Ovary (tissue), 9 donors: ENCODE data around the gene AIG1. TPM values are rescaled to one million over a fixed set of nuclear protein-coding genes. Genes with fewer than 3 reads are reported as not detected.

ENCODE experiments used
- DNase-seq, 5 donors: peaks; one replicate each; pipeline ENCODE4 v3.0.0-alpha.2; 2019 to 2020
- H3K27ac ChIP-seq, 2 donors: fragments of 200-600 bp; one replicate each; pipeline versions ENCODE4 v1.5.1 to v1.8.0; 2019 to 2022
- H3K27me3 ChIP-seq: fragments of 200-600 bp; one replicate; pipeline ENCODE4 v1.8.0; 2022
- H3K36me3 ChIP-seq: fragments of 200-600 bp; sonication (generic); one replicate; pipeline ENCODE4 v1.5.1; 2019
- H3K4me1 ChIP-seq: one replicate; pipeline ENCODE4 v1.8.1; 2013; ENCODE audit warnings: mild to moderate bottlenecking, moderate library complexity; ENCODE audit not compliant: insufficient read depth
- H3K4me3 ChIP-seq: fragments of 200-600 bp; sonication (generic); one replicate; pipeline ENCODE4 v1.5.1; 2017
- H3K9me3 ChIP-seq, 2 donors: fragments of 200-600 bp in 1 of 2; sonication (generic) in 1 of 2; one replicate each; pipeline versions ENCODE4 v1.5.1 to v1.8.1; 2013 to 2019; ENCODE audit warnings: mild to moderate bottlenecking in 1 of 2, moderate library complexity in 1 of 2
- CTCF ChIP-seq, 3 donors: fragments of 450-650 bp in 2 of 3; fragments of 200-600 bp in 1 of 3; IDR thresholded peaks; one replicate each; pipeline versions ENCODE4 v1.5.1 to v1.8.0; 2016 to 2022; ENCODE audit warnings: antibody characterized with exemption in 3 of 3, mild to moderate bottlenecking in 1 of 3
- EP300 ChIP-seq: sonication (generic); formaldehyde crosslinking; IDR thresholded peaks from one replicate; pipeline ENCODE4 v1.6.1; 2017; ENCODE audit warnings: antibody characterized with exemption
- POLR2A ChIP-seq: fragments of 450-650 bp; IDR thresholded peaks from one replicate; pipeline ENCODE4 v1.6.1; 2017; ENCODE audit warnings: antibody characterized with exemption, mild to moderate bottlenecking, moderate library complexity
- WGBS, 3 donors: extraction: QIAGEN DNeasy Blood & Tissue Kit in 1 of 3; methylation state at CpG; one replicate each; pipeline versions ENCODE4 v1.1.5 to v1.1.7; 2013 to 2017; 5-methylcytosine and 5-hydroxymethylcytosine counted together
- intact Hi-C, 4 donors: fragments of 100-400 bp; cut with DNase I; formaldehyde crosslinking; loops; one replicate each; pipeline versions ENCODE4 v1.11.0 to v1.15.1; 2022 to 2023
- polyA plus RNA-seq, 2 donors: library from polyadenylated mRNA; stranded (reverse); fragments of 200-250 nt in 1 of 2; fragments of 350-450 nt in 1 of 2; fragmentation: Illumina TruSeq in 1 of 2; extraction: RNeasy Lipid Tissue Mini Kit (QIAGEN cat#74804) in 1 of 2; gene quantifications; one replicate each; pipeline ENCODE4 v1.2.3, GENCODE V29; 2013 to 2014
- total RNA-seq, 7 donors: library from RNA; depleted of rRNA in 2 of 7; stranded (reverse); fragments of >200 nt in 2 of 7; fragmentation: NEBNext Ultra II Directional in 3 of 7; extraction: Animal tissue kit (Norgen Biotek cat#: 25700) in 3 of 7; gene quantifications; one replicate each; pipeline versions ENCODE4 v1.1.0 to v1.2.4, GENCODE V29; 2016 to 2023
- donor health status: DM: no; HTN: no; CAD: no; lungs with moderate emphysema.
- donor health status: DM: no; HTN: no; CAD: no.
- donor health status: Bipolar disorder and iron deficiency.
- donor health status: DM: yes; HTN: yes; CAD: no.
- donor health status: DM: no; HTN: no; CAD: no.
- donor health status: DM: yes; HTN: yes; CAD: no.

The AIG1 gene
- total and polyA plus RNA-seq, 9 donors, result 27.8 to 91.0 (median 37.3) TPM

- Histone ChIP-seq H3K27ac (no peak overlapping the region), H3K4me1 (peaks cover 5% of the 10 kb centered on the region), H3K27me3 (no peaks in the 10 kb centered on the region), H3K36me3 (no peaks in the 10 kb centered on the region), H3K4me3 (no peak overlapping the region), H3K9me3 (no peaks in the 10 kb centered on the region)
- TF ChIP-seq EP300, result no peak
- no peak for TF ChIP-seq CTCF (IDR thresholded peaks at IDR 0.05)
- no peak for TF ChIP-seq POLR2A
- DNase-seq, result no peak
- intact Hi-C loops, result no loop called here
These were observed 132.1 kb downstream of the AIG1 start for GRCh38 chr6:143192766-143193165.

- Histone ChIP-seq H3K27ac (no peak overlapping the region), H3K27me3 (no peaks in the 10 kb centered on the region), H3K9me3 (no peaks in the 10 kb centered on the region), H3K4me3 (no peak overlapping the region), H3K36me3 (no peaks in the 10 kb centered on the region), H3K4me1 (peaks cover 2% of the 10 kb centered on the region)
- 69 to 93% (median 76%) methylated on average over 1 of the region's 1 CpG for WGBS, 3 donors
- TF ChIP-seq CTCF (IDR thresholded peaks at IDR 0.05) (no peak), POLR2A (no peak), EP300 (no peak)
- intact Hi-C loops, result no loop called here
- no peak for DNase-seq
These were observed 132.9 kb downstream of the AIG1 start for GRCh38 chr6:143193571-143194094.

GRCh38 chr6:143194095-143194589 lies 133.5 kb downstream of the AIG1 start:
- Histone ChIP-seq H3K4me1 (peaks cover 2% of the 10 kb centered on the region), H3K4me3 (no peak overlapping the region), H3K9me3 (no peaks in the 10 kb centered on the region), H3K27ac (no peak overlapping the region), H3K27me3 (no peaks in the 10 kb centered on the region), H3K36me3 (no peaks in the 10 kb centered on the region)
- TF ChIP-seq POLR2A, result no peak
- TF ChIP-seq CTCF (IDR thresholded peaks at IDR 0.05), result no peak
- no peak for TF ChIP-seq EP300
- intact Hi-C loops, result no loop called here
- 96 to 98% (median 97%) methylated on average over 9 of the region's 9 CpGs for WGBS, 3 donors
- no peak for DNase-seq

GRCh38 chr6:143195349-143195845 lies 134.7 kb downstream of the AIG1 start:
- H3K9me3 ChIP-seq, result no peaks in the 10 kb centered on the region
- peak; percentile 48 to 63 (median 59) for DNase-seq
- WGBS, 3 donors, result 24 to 32% (median 26%) methylated on average over 10 of the region's 10 CpGs
- H3K36me3 ChIP-seq, result no peaks in the 10 kb centered on the region
- H3K4me1 ChIP-seq, result peaks cover 2% of the 10 kb centered on the region
- no peak overlapping the region for H3K4me3 ChIP-seq
- TF ChIP-seq POLR2A (no peak), EP300 (no peak), CTCF (IDR thresholded peaks at IDR 0.05) (no peak)
- no peak overlapping the region for H3K27ac ChIP-seq
- H3K27me3 ChIP-seq, result no peaks in the 10 kb centered on the region
- intact Hi-C loops, result no loop called here
